HG02678 (cell line): Measurements from ENCODE around the gene C20orf144.

Source experiments
- ATAC-seq: cut with Tn5 transposase; IDR thresholded peaks from one replicate; pipeline ENCODE4 v1.9.1; 2021; ENCODE audit warnings: mild to moderate bottlenecking, moderate library complexity; ENCODE audit not compliant: unreplicated experiment

Gene C20orf144

GRCh38 chr20:33649201-33649681 is 12.9 kb upstream of the C20orf144 start:
- ATAC-seq, result no peak

- no peak for ATAC-seq
These were observed 11.9 kb upstream of the C20orf144 start for GRCh38 chr20:33650111-33650752.

DNA sequence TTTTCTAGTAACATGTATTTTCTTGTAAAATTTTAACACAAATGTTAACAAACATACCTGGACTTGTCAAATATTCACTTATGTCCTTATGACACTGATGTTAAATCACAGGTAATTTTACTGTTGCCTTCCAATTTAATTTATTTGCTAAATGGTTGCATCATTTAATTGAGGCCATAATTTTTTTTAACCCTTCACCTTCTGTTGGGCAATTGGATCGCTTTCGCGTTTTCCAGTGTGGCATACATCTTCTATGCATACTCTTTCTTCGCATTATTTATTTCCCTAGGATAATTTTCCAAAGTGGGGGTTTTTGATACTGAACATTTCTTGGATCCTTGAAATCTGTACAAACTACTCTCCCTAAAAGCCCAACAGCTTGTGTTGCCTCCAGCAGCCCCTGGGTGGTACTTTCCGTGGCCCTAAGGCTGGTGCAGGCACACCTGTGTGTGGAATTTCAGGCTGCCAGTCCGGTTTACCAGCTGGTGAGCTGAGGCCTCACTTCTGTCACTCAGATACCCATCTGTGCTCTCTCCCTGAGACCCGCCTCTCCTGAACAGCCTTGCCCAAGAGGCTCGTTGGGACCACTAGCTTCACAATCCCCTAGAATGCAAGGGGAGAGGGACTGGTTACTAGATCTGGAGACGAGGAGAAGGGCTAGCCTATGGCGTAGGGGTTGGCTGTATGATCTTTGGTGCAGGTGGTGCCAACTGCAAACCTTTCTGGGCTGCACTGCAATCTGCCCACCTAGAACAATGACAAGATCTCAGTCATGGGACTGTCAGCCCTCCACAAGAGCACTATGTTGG is 11.2 kb upstream of the C20orf144 start:
- ATAC-seq, result no peak

- no peak for ATAC-seq
These were observed 10.5 kb upstream of the C20orf144 start for GRCh38 chr20:33651562-33652048.

GRCh38 chr20:33653218-33653899 is 8.8 kb upstream of the C20orf144 start:
- ATAC-seq, result peak; percentile 46

GRCh38 chr20:33653900-33654596 is 8.1 kb upstream of the C20orf144 start:
- ATAC-seq, result no peak

DNA sequence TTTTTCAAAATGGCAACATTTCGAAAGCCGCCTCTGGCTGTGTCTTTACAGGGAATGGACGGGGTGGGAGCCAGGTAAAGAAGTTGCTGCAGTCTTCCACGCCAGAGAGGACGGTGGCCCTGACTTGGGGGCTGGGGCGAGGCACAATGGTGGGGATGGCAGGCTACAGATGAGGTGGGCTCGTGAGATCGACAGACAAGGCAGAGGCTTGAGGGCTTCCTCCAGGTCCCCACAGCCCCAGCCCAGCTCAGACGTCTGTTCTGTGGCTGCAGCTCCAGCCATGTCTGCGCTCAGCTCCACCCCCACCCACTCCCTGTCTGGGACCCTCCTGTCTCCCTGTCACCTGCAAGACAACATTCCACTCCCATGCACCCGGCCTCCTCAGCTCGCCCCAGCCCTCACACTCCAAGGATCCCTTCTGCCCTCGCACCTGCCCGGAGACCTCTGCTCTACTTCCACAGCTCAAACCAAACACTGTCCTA is 7.4 kb upstream of the C20orf144 start:
- no peak for ATAC-seq

GRCh38 chr20:33655164-33655563 is 7.0 kb upstream of the C20orf144 start:
- ATAC-seq, result no peak

DNA sequence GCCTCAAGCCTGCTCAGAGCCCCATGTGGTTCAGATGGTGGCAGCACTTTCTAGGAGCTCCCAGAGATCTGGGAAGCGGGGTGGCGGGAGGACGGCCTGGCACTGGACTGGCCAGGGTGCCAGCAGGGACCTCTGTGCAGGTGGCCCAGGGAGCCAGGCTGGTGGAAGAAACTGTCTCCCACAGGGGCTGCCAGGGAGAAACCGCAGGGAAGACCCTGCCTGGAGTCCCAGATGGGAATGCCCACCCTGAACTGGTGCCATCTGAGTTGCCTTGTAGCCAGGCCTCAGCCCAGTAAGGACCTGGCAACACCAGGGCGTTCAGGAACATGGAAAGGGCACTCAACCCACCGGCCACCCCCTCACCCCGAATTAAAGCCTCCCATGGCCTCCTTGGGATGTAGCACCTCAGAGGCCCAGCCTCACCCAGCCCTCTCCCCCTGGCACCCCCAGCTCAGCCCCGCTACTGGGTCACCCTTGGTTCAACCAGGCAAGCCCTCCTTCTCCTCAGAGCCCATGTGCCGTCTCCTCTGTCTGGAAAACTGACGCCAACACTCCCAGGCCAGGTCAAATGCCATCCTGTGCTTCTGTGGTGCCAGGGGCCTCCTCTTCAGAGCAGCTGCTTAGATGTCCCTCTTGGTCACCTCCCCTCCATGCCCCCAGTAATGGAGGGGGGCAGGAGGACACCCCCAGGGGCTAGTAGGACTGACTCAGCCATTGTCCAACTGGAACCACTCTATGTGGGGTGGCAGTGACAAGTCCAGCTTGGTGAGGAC is 5.9 kb upstream of the C20orf144 start:
- no peak for ATAC-seq

- no peak for ATAC-seq
These were observed 5.1 kb upstream of the C20orf144 start for GRCh38 chr20:33656783-33657703.

DNA sequence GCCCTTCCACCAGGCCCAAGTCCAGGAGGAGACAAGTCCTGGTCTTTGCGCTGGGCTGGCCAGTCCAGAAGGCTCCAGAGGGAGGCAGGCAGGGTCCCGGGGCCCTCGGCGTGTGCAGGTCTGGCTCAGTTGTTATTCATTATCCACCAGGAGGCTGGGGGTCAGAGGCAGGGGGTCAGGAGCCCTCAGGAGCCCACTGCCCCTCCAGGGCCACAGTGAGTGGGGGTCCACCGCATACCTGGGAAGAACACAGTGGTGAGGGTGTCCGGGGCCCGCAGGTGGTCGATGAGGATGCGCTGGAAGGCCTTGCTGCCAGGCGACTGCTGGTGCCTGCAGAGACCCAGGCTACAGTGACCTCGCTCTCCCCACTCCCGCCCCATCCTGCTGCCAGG is 4.4 kb upstream of the C20orf144 start:
- no peak for ATAC-seq

- ATAC-seq, result no peak
These were observed 3.6 kb upstream of the C20orf144 start for GRCh38 chr20:33658510-33658909.

- ATAC-seq, result no peak
These were observed 3.2 kb upstream of the C20orf144 start for GRCh38 chr20:33658929-33659328.

DNA sequence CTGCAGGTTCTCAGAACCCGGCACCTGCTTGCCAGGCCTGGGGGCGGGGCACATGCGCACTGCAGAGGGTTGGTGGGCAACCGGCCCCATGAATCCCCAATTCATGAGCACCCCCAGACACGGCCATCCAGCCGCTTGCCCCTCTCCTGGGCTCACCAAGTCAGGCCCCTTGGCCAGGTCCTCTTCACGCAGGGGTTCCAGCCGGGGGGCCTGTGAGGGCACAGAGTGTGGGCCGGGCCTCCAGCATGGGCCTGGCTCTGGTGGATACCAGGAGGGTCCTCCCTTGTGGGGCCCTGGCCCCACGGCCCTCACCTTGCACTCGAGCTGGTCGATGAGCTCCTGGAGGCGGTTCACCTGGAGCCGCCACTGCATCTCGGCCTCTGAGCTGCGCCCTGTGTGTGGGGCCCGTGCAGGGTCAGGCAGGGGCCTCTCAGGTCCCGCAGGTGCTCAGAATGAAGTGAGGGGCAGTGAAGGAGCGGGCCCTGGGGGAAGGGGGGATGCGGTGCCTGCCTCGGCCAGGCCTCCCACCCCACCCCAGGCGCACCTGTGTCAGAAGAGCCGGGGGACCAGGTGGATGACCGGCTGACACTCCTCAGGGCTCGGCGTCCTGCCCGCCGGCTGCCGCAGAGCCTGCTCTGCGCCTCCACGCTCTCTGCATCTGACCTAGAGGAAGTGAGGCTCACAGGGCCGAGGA is 2.6 kb upstream of the C20orf144 start:
- ATAC-seq, result no peak

DNA sequence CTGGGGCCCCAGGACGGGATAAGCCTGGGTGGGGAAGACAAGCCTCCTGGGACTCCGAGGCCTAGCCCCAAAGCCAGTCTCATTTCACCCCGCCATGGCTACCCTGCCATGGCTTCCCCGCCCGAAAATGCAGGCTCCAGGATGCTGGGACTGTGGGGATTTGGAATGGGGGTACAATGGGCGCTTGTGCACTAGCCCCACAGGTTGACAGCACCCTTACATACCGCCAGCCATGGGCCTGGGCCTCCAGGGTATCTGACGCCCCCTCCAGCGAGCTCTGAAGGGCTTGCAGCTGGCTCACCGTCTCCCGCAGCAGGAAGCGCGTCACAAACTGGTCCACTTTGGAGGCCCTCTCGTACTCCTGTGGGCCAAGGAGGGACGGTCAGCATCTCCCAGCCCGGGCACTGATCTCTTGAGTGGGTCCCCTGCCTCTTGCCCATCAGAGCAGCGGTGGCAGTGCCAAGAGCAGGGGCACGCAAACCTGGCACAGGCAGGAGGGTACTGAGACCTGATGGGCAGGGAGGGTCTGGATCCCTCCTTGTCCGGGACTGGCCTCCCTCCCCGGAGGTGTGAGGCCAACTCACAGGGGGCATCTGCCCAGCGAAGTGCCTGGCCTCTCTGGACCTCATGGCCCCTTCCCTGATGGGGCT is 2.0 kb upstream of the C20orf144 start:
- ATAC-seq, result no peak

- ATAC-seq, result no peak
These were observed 1.5 kb upstream of the C20orf144 start for GRCh38 chr20:33660685-33661058.

DNA sequence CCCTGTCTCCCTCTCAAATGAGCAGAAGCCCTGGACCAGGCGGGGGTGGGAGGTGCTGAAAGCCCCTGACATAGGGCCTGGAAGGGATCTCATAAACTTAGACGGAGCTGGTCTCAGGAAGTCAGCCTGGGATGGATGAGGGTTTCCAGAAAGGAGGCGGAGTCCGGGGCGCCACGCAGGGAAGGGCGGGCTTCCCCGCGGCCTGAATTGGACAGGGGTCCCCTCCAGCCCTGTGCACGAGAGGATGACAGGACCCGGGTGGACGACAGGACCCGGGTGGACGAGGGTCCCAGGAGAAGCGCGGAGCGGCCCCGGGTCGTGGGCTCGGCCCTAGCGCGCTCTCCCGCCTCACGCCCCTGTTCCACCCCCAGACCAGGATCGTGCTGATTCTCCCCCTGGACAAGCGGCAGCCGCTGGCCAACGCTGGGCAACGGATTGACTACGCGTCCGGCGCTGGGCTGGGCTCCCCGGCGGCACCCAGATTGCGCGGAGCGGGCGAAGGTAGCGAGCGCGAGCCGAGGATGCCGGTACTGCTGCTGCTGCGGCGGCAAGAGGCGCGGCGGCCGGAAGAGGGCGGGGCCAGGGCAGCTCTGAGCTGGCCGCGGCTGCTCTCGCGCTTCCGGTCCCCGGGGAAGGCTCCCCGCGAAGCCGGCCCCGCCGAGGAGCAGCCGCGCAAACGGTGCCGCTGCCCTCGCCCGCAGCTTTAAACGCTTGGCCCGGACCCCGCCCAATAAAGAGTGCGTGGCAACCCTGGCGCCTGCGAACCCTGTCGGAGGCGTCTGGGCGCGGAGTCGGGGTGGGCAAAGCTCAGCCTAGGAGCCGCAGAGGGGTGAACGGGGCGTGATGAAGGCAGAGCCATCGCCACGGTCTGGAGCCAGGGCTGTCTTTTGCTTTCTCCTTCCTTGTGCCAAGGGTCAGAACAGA is 1.3 kb downstream of the C20orf144 start:
- ATAC-seq, result peak; percentile 49
